ENCODE data around the gene OR7G2.

The OR7G2 gene

GRCh38 chr19:9130965-9131364 is 23.7 kb upstream of the OR7G2 start:
- no peak for TF ChIP-seq CTCF (IDR thresholded peaks at IDR 0.05)
- Mint-ChIP-seq H3K9me3 (peaks cover 48% of the 10 kb centered on the region), H3K27me3 (ENCODE audit: low read depth, poor library complexity) (peaks cover 16% of the 10 kb centered on the region), H3K27ac (no peak overlapping the region), H3K4me3 (no peak overlapping the region), H3K36me3 (ENCODE audit: low read depth) (no peaks in the 10 kb centered on the region), H3K4me1 (no peaks in the 10 kb centered on the region)
- DNase-seq, result no peak

- Mint-ChIP-seq H3K27me3 (ENCODE audit: low read depth, poor library complexity) (peaks cover 20% of the 10 kb centered on the region), H3K9me3 (peaks cover 62% of the 10 kb centered on the region), H3K36me3 (ENCODE audit: low read depth) (no peaks in the 10 kb centered on the region), H3K4me1 (no peaks in the 10 kb centered on the region), H3K4me3 (no peak overlapping the region), H3K27ac (no peak overlapping the region)
- no peak for DNase-seq
- TF ChIP-seq CTCF (IDR thresholded peaks at IDR 0.05), result no peak
These were observed 20.9 kb upstream of the OR7G2 start for GRCh38 chr19:9128171-9128570.

- H3K9me3 Mint-ChIP-seq, result peaks cover 68% of the 10 kb centered on the region
- DNase-seq, result no peak
- no peaks in the 10 kb centered on the region for H3K36me3 Mint-ChIP-seq (ENCODE audit: low read depth)
- no peak within 1 kb of the TSS for H3K27ac Mint-ChIP-seq
- H3K27me3 Mint-ChIP-seq (ENCODE audit: low read depth, poor library complexity), result peaks cover 21% of the 10 kb centered on the region
- no peak within 1 kb of the TSS for H3K4me3 Mint-ChIP-seq
- no peak for TF ChIP-seq CTCF (IDR thresholded peaks at IDR 0.05)
- no peaks in the 10 kb centered on the region for H3K4me1 Mint-ChIP-seq
These were observed 19.7 kb upstream of the OR7G2 start, which contains the start of gene OR7G3 for GRCh38 chr19:9126900-9127405. Gene OR7G3, minus strand, starts transcription at chr19:9126950. Its CDS starts 0 bp downstream, at chr19:9126950.

- TF ChIP-seq CTCF (IDR thresholded peaks at IDR 0.05), result no peak
- Mint-ChIP-seq H3K27me3 (ENCODE audit: low read depth, poor library complexity) (peaks cover under 1% of the 10 kb centered on the region), H3K27ac (no peak overlapping the region), H3K9me3 (peaks cover 71% of the 10 kb centered on the region), H3K36me3 (ENCODE audit: low read depth) (no peaks in the 10 kb centered on the region), H3K4me1 (no peaks in the 10 kb centered on the region), H3K4me3 (no peak overlapping the region)
- DNase-seq, result no peak
These were observed 9.3 kb upstream of the OR7G2 start for GRCh38 chr19:9116547-9116946.

- Mint-ChIP-seq H3K36me3 (ENCODE audit: low read depth) (no peaks in the 10 kb centered on the region), H3K27me3 (ENCODE audit: low read depth, poor library complexity) (no peaks in the 10 kb centered on the region), H3K4me1 (no peaks in the 10 kb centered on the region), H3K4me3 (no peak within 1 kb of the TSS), H3K27ac (no peak within 1 kb of the TSS), H3K9me3 (peaks cover 74% of the 10 kb centered on the region)
- DNase-seq, result no peak
- TF ChIP-seq CTCF (IDR thresholded peaks at IDR 0.05), result no peak
These were observed 8.1 kb upstream of the OR7G2 start, which contains the start of gene OR7G1 for GRCh38 chr19:9115307-9115813. Gene OR7G1, minus strand, starts transcription at chr19:9115763. Its CDS starts 0 bp downstream, at chr19:9115763.

GRCh38 chr19:9109959-9110358 is 2.7 kb upstream of the OR7G2 start:
- H3K27ac Mint-ChIP-seq, result no peak overlapping the region
- no peak for TF ChIP-seq CTCF (IDR thresholded peaks at IDR 0.05)
- H3K4me1 Mint-ChIP-seq, result no peaks in the 10 kb centered on the region
- peaks cover 82% of the 10 kb centered on the region for H3K9me3 Mint-ChIP-seq
- H3K4me3 Mint-ChIP-seq, result no peak overlapping the region
- DNase-seq, result no peak
- H3K36me3 Mint-ChIP-seq (ENCODE audit: low read depth), result no peaks in the 10 kb centered on the region
- H3K27me3 Mint-ChIP-seq (ENCODE audit: low read depth, poor library complexity), result no peaks in the 10 kb centered on the region

Data from nephron progenitor cell (in vitro differentiated cells).